Activated T-cell treated with anti-CD3 and anti-CD28 coated beads for 1 hour (primary cell): ENCODE data around the gene MYO9A.

ENCODE experiments used
- DNase-seq: peaks from one replicate; pipeline ENCODE4 v3.0.0-alpha.2; 2020; ENCODE audit warnings: low read depth

MYO9A gene

DNA sequence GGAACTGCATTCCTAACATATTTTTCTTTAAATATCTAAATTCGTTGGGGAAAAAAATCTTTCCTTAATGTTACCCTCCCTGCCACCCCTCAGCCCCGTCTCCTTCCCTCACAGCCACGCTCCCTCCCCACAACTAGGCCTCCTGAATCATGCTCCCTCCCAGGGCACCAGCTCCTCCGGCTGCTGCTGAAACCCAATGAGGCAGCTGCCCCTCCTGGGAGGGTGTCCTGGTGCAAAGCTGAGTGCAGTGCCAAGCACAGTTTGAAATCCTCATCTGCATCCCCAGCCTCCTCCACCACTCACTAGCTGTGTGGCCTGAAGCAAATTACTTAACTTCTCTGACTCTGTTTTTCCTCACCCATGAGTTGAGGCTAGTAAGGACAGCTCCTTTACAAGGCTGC is 310.3 kb downstream of the MYO9A start:
- DNase-seq, result no peak

DNA sequence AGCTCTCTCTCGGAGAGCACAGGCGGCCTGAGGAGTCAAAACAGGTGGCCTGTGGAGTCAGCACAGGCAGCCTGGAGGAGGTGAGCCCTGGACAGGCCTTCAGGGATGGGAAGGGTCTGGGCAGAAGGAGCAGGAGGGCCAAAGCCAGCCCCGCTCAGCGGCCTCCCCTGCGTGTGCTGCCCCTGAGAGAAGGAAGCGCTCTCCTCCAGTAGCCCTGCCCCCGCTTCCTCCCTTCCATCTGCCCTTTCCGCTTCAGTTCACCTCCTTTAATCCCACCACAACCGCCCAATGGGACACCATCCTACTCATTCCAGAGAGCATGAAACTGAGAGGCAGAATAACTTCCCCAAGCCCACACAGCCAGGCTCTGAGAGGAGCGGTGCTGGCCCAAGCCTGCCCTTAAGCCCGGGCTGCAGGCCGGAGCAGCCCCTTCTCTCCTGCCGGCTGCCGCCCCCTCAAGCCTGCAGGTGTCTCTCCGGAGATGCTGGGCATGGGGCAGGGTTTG is 310.8 kb downstream of the MYO9A start:
- no peak for DNase-seq

GRCh38 chr15:71806452-71806931 is 311.5 kb downstream of the MYO9A start:
- no peak for DNase-seq

GRCh38 chr15:71804695-71805470 is 313.1 kb downstream of the MYO9A start:
- DNase-seq, result no peak

DNA sequence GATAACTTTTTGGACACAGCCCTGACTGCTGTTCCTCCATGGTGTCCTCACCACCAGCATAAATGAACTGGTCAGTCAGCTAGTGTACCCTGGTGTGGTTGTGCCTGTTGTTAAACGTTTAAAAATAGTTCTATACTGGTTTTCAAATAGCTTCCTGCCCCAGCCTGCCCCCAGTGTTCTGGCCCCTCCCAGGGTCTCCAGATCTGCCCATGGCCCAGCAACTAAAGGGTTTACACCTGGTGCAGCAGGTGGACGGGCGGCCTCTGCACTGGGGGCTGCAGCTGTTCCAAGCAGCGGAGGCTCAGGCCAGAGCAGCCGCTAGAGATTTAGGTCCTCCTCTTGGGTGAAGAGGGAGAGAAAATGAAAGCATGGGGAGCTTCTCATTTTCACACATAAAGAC is 313.7 kb downstream of the MYO9A start:
- DNase-seq, result no peak

- no peak for DNase-seq
Measured at GRCh38 chr15:71802770-71803169, 315.2 kb downstream of the MYO9A start.

GRCh38 chr15:71801935-71802655 is 315.9 kb downstream of the MYO9A start:
- DNase-seq, result no peak

- DNase-seq, result no peak
Measured at GRCh38 chr15:71800835-71801745, 316.9 kb downstream of the MYO9A start.

DNA sequence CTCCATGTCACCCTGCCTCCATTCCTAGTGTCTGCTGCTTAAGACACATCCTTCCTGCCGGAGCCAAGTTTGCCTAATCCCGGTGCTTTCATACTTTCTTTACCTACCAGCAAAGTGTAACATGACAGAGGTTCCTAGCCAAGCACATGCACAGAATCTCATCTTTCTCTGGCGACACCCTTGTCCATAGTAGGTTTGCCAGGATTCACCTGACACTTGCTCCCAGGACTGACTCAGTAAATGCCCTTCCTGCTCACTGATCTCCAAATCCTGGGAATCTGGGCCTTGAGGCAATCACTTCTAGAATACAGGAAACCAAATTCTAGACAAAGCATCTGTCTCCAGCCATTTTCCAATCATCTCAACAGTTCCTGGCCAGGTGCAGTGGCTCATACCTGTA is 317.8 kb downstream of the MYO9A start:
- DNase-seq, result no peak

DNA sequence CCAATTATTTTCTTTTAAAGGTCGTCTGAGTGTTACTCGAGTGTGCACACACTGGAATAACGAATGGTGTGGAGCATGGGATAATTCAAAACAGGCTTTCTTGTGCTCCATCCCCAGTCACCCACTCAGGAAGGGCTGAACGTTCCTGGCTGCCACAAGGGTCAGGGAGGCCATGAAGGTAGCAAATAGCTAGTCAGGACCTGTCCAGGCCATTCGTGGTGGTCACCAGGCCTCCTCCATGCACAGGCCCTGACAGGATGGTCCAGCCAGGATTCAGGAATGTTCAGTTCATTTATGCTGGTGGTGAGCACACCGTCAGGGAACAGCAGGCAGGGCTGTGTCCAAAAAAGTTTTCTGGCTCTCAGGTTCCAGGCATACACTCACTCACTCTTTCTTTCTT is 319.3 kb downstream of the MYO9A start:
- no peak for DNase-seq

GRCh38 chr15:71792521-71792920 is 325.4 kb downstream of the MYO9A start:
- no peak for DNase-seq

GRCh38 chr15:71791975-71792374 is 326.0 kb downstream of the MYO9A start:
- no peak for DNase-seq

DNA sequence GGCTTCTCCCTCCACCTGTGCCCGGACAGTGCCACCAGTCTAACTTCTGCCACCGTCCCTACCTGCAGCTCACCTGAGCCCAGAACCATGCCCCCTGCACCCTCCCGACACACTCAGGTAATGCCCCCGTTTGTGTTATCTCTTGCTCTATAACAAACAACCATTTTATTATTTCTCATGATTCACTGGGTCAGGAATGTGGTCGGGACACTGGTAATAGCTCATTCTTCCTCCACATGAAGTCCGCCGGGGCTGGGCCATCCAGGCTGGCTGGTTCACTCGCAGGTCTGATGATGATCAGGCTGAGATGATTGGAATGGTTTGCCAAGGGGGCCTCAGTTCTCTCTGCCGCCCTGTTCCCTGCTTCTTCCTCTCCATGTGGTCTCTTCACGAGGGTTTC is 327.9 kb downstream of the MYO9A start:
- DNase-seq, result no peak

DNA sequence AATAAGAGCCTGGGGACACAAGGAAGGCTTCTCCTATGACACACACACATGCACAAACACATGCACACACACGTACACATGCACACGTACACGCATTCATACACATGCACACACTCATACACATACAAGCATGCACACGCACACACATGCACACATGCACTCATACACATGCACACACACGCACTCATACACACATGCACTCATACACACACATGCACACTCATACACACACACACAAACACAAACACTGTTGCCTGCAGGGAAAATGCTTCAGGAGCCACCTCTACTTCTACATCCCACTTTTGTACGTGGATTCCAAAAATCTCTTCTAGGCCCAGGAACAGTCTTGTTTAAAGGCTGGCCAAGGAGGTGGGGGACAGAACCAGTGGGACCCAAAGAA is 328.3 kb downstream of the MYO9A start:
- DNase-seq, result no peak

- no peak for DNase-seq
Measured at GRCh38 chr15:71788646-71789579, 329.0 kb downstream of the MYO9A start.

GRCh38 chr15:71786673-71787072 is 331.3 kb downstream of the MYO9A start:
- DNase-seq, result no peak

DNA sequence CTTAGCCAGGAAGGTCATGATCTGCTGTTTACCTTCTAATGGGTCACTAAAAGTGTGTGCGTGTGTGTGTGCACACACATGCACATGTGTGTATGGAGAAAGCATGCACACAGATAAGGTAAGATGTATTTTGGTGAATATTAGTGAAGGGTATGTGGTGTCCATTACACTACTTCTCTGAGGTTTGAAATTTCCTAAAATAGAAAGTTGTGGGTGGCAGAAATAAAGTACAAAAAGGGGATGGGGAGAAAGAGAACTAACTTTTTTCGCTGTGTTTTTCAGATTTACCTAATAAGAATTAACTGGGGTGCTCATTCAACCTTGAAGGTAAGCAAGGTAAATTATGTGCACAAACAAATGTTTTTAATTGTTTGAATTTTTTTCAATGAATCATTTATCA is 332.0 kb downstream of the MYO9A start:
- no peak for DNase-seq

DNA sequence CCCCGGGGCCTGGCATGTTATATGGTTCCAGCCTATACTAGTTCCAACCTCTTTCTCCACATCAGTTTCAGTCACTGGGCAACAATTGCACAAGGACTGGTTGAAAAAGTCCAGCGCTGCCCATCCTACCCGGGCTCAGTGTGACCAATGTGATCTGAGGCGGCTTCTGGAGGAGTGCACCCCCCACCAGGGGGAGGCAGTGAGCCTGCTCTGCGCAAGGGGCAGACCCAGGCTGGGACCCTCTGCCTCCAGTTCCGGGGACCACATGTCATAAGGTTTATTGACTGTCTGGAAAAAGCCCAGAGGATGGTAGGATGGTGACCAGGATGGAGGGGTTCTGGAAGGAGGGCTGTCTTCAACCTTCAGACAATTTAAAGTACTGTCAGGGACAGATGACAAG is 333.2 kb downstream of the MYO9A start:
- no peak for DNase-seq

DNA sequence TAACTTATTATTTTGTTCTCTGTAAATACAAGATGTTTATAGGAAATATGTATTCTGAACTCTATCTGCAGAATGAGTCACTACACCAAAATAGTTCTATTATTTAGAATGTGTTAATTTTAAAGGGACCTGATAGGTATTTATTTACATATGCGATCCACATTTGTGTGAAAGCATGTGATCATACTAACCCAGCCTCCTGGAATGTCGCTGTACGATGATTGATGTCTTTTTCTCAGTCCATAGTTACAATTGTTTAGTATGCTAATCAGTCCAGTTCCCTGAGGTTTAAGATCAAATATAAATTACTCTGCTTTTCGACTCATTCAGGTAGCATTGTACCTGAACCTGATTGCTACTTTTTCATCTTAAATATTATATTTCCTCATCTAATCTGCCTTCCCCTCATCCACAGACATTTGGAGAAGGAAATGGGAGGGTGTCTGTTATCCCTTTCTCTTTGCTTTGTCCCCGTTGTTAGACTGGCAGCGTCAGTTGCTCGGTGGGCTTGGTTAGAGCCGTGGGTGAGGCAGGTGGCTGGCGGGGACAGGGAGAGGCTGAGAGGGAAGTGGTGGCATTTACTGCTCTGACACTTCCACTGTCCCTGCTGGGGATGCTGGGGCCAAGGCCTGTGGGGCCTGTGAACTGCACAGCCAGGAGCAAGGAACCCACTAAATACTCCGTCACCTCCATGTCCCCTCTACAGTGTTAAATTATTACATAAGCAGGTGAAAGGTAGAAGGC is 335.4 kb downstream of the MYO9A start:
- DNase-seq, result no peak

DNA sequence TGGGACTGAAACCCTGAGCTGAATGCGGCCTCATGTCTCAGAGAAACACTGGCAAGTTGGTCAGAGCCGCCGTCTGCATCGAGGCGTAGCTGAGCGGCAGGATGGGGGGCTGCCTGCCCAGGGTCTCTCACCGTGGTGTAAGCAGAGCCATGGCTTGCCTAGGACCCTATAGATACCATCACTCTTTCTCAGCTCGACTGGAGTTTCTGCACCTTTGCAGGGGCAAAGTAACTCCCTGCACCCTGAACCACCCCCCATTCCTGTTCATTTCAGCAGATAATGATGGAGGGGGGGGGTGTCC is 336.0 kb downstream of the MYO9A start:
- no peak for DNase-seq
